Neuron (in vitro differentiated cells): Measurements from ENCODE around the gene TESK1.
"Not testable (repeated sequence)": the region's sequence is repeated elsewhere in the genome, so short reads cannot be mapped to it uniquely, and the experiment has no call there.

Source experiments
- H2AFZ ChIP-seq: one replicate; pipeline ENCODE4 v1.6.1; 2013; ENCODE audit warnings: low read depth, mild to moderate bottlenecking, inconsistent platforms, low read length, moderate library complexity
- H3K27me3 ChIP-seq: one replicate; pipeline ENCODE4 v1.6.1; 2013; ENCODE audit warnings: low read length; ENCODE audit not compliant: insufficient read depth
- H3K36me3 ChIP-seq: one replicate; pipeline ENCODE4 v1.6.1; 2013; ENCODE audit warnings: low read length; ENCODE audit not compliant: insufficient read depth
- H3K4me1 ChIP-seq: one replicate; pipeline ENCODE4 v1.6.1; 2013; ENCODE audit warnings: low read length; ENCODE audit not compliant: insufficient read depth
- H3K4me3 ChIP-seq: 2 replicates; pipeline ENCODE4 v1.5.1; 2013; ENCODE audit warnings: mild to moderate bottlenecking, low read length, moderate library complexity
- H3K9me3 ChIP-seq: one replicate; pipeline ENCODE4 v1.6.1; 2013; ENCODE audit warnings: low read length

The TESK1 gene

DNA sequence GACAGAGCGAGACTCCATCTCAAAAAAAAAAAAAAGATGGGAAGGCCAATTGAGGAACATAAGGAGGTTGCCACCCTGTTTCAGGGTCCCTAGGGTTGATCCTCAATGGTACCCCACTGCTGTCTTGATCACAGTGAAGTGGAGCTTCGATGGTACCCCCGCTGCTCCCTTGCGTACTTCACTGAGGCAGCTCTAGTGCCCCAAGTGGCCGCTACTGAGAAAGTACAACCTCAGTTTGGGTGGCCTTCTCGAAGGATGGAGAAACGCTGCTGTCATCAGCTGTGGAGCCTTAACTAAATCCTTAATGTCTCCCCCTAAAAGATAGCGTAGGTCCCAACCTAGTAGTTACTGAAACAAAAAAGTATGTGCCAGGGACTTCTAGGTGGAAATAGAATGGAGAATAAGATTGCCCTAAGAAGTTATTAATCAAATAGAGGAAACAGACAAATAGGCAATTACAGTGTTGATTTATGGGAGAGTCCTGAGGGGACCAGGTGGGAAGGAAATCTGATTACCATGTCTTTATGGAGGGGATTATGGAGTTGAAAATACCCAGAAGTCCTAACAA, 6.3 kb downstream of the TESK1 start:
- Histone ChIP-seq H3K4me3 (no peak overlapping the region), H3K9me3 (no peaks in the 10 kb centered on the region), H2AFZ (no peak overlapping the region), H3K27me3 (peaks cover 20% of the 10 kb centered on the region), H3K4me1 (peaks cover under 1% of the 10 kb centered on the region), H3K36me3 (peaks cover 22% of the 10 kb centered on the region)

DNA sequence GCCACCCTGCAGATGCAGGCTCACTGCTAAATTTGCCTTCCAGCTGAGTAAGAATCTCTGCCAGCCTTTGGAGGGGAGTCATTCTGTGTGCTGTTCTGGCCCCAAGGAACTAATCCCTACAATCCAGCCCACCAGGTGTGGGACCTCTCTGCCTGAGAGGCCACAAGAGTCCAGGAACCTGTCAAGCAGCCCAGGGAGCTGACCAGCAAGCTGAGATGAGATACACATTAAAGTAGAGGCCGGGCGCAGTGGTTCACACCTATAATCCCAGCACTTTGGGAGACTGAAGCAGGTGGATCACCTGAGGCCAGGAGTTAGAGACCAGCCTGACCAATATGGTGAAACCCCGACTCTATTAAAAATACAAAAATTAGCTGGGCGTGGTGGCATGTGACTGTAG, 7.0 kb downstream of the TESK1 start:
- peaks cover 28% of the 10 kb centered on the region for H3K27me3 ChIP-seq
- H3K9me3 ChIP-seq, H3K4me1 ChIP-seq, H2AFZ ChIP-seq, H3K4me3 ChIP-seq: not testable (repeated sequence)
- H3K36me3 ChIP-seq: peaks cover 22% of the 10 kb centered on the region

GRCh38 chr9:35612843-35613242, 7.8 kb downstream of the TESK1 start:
- H2AFZ ChIP-seq: no peak overlapping the region
- peaks cover 22% of the 10 kb centered on the region for H3K36me3 ChIP-seq
- no peaks in the 10 kb centered on the region for H3K4me1 ChIP-seq
- no peak overlapping the region for H3K4me3 ChIP-seq
- peaks cover 36% of the 10 kb centered on the region for H3K27me3 ChIP-seq
- no peaks in the 10 kb centered on the region for H3K9me3 ChIP-seq

GRCh38 chr9:35615981-35616680, 11.1 kb downstream of the TESK1 start:
- H3K27me3 ChIP-seq: peaks cover 48% of the 10 kb centered on the region

GRCh38 chr9:35616681-35617459, 11.8 kb downstream of the TESK1 start:
- Histone ChIP-seq H3K36me3 (no peaks in the 10 kb centered on the region), H3K9me3 (no peaks in the 10 kb centered on the region), H3K4me3 (no peak overlapping the region), H3K4me1 (no peaks in the 10 kb centered on the region), H3K27me3 (peaks cover 50% of the 10 kb centered on the region), H2AFZ (no peak overlapping the region)

More at GRCh38 chr9:35615981-35616680, 11.1 kb downstream of the TESK1 start:
- Histone ChIP-seq H3K4me3 (no peak overlapping the region), H3K4me1 (no peaks in the 10 kb centered on the region), H3K36me3 (no peaks in the 10 kb centered on the region), H3K9me3 (no peaks in the 10 kb centered on the region), H2AFZ (no peak overlapping the region)

DNA sequence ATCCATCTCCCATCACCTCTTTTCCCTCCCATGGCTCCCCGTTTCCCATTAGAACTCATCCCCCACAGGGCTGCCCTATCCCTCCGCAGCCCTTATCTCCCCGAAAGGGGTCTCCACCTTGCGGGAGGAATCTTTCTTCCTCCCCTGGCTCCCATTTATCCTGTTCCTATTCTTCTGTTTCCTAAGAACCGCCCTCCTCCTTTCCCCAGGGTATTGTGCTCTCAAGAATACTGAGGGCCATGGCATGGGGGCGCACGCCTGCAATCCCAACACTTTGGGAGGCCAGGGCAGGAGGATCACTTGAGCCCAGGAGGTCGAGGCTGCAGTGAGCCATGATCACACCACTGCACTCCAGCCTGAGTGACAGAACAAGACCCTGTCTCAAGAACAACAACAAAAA, 12.5 kb downstream of the TESK1 start:
- H3K27me3 ChIP-seq: peaks cover 50% of the 10 kb centered on the region

DNA sequence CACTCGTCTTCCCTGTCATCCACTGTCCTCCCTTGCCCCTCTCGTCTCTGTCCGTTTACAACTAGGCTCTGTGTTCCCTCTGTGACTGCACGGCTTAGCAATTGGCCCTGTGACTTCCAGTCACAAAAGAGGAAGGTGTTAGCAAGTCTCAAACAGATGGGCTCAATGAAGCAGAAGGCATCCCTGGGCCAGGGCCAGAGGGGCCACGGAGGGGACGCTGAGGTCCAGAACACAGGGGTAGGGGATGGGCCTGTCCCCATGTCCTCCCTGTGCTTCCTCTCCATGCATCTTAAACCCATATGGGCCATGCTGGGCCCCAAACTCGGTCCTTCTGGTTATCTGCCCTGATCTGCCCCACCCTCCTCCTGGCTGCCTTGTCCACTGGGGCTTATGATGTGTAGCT, 13.3 kb downstream of the TESK1 start, which contains the start of gene CD72:
CD72 (minus strand) TSS at position 89 of the 403 bp plus-strand sequence. CDS start 110 bp downstream, outside the sequence.
- H2AFZ ChIP-seq: no peak within 1 kb of the TSS
- no peaks in the 10 kb centered on the region for H3K9me3 ChIP-seq
- H3K4me1 ChIP-seq: no peaks in the 10 kb centered on the region
- H3K27me3 ChIP-seq: peaks cover 50% of the 10 kb centered on the region
- H3K36me3 ChIP-seq: no peaks in the 10 kb centered on the region
- no peak within 1 kb of the TSS for H3K4me3 ChIP-seq

More for the DNA sequence above, 12.5 kb downstream of the TESK1 start:
- H2AFZ ChIP-seq: no peak overlapping the region
- H3K9me3 ChIP-seq: no peaks in the 10 kb centered on the region
- H3K4me1 ChIP-seq: no peaks in the 10 kb centered on the region
- no peak overlapping the region for H3K4me3 ChIP-seq
- no peaks in the 10 kb centered on the region for H3K36me3 ChIP-seq

- no peaks in the 10 kb centered on the region for H3K36me3 ChIP-seq
- H3K27me3 ChIP-seq: peaks cover 50% of the 10 kb centered on the region
- no peaks in the 10 kb centered on the region for H3K4me1 ChIP-seq
- no peak overlapping the region for H2AFZ ChIP-seq
- H3K4me3 ChIP-seq: no peak overlapping the region
- H3K9me3 ChIP-seq: no peaks in the 10 kb centered on the region
Measured at GRCh38 chr9:35618854-35619799, 14.1 kb downstream of the TESK1 start.

DNA sequence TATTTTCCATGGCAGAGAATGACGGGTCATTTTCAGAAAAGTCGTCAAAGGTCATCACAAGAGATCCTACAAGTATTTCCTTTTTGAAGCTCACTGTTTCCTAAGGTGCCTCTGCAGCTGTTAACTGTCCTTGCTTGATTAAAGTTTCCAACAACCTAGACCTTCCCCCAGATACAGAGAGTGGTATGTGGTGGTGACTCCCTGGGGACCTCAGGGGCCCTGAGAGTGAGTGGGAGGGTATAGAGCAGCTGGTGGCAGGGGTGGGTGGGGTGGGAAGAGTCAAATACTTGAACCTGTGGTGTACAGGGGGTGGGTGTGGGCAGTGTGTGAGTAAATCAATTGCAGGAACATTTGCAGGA, 14.7 kb downstream of the TESK1 start:
- H3K4me1 ChIP-seq: no peaks in the 10 kb centered on the region
- H3K36me3 ChIP-seq: no peaks in the 10 kb centered on the region
- no peaks in the 10 kb centered on the region for H3K9me3 ChIP-seq
- no peak overlapping the region for H2AFZ ChIP-seq
- H3K4me3 ChIP-seq: no peak overlapping the region
- peaks cover 45% of the 10 kb centered on the region for H3K27me3 ChIP-seq

DNA sequence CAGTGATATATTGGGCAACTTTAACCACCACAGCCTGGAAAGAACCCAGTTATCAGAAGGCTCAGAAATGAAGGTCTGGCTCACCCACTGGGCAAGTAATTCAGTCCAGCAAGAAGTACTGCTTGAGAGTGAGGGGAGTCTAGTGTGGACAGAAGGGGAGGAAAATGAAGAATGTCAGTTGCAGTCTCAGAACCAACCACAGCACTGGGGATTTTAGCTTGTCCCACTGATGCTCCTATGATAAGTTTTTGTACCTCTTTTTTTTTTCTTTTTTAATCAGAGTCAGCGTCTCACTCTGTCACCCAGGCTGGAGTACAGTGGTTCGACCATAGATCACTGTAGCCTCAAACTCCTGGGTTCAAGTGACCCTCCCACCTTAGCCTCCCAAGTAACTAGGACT, 22.5 kb downstream of the TESK1 start:
- Histone ChIP-seq H2AFZ (no peak overlapping the region), H3K36me3 (no peaks in the 10 kb centered on the region), H3K4me3 (no peak overlapping the region), H3K27me3 (no peaks in the 10 kb centered on the region), H3K9me3 (no peaks in the 10 kb centered on the region), H3K4me1 (no peaks in the 10 kb centered on the region)

- Histone ChIP-seq H2AFZ (no peak overlapping the region), H3K9me3 (no peaks in the 10 kb centered on the region), H3K4me1 (no peaks in the 10 kb centered on the region), H3K36me3 (no peaks in the 10 kb centered on the region), H3K27me3 (no peaks in the 10 kb centered on the region), H3K4me3 (no peak overlapping the region)
Measured at GRCh38 chr9:35628389-35628991, 23.4 kb downstream of the TESK1 start.

DNA sequence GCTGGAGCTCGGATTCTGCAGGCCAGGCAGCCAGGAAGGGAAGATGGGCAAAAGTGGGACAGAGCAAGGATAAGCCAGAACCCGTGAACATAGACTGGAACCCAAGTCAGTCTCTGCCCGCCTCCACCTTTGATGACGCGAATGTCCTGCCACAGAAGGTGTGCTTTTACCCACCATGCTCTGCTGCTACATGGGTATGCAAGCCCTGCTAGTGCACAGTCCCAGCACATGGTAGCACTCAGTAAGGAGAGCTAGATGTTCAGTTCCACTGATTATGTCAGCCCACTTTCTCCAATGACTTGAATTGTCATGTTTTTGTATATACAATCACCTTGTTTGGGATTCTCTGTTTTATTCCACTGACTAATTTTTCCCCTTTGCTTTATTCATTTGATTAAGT, 24.5 kb downstream of the TESK1 start:
- Histone ChIP-seq H3K4me1 (no peaks in the 10 kb centered on the region), H3K9me3 (no peaks in the 10 kb centered on the region), H3K4me3 (no peak overlapping the region), H3K27me3 (no peaks in the 10 kb centered on the region), H3K36me3 (no peaks in the 10 kb centered on the region), H2AFZ (no peak overlapping the region)
